ENCODE data around the gene PPDPF. TPM values are rescaled to one million over a fixed set of nuclear protein-coding genes. Genes with fewer than 3 reads are reported as not detected.

Gene PPDPF
- total RNA-seq, 2 experiments from 2014 or later: 163 to 166 TPM

GRCh38 chr20:63486300-63486855 is 34.2 kb upstream of the PPDPF start:
- POLR2A ChIA-PET: no interaction called here
- CTCF ChIA-PET: no interaction called here

DNA sequence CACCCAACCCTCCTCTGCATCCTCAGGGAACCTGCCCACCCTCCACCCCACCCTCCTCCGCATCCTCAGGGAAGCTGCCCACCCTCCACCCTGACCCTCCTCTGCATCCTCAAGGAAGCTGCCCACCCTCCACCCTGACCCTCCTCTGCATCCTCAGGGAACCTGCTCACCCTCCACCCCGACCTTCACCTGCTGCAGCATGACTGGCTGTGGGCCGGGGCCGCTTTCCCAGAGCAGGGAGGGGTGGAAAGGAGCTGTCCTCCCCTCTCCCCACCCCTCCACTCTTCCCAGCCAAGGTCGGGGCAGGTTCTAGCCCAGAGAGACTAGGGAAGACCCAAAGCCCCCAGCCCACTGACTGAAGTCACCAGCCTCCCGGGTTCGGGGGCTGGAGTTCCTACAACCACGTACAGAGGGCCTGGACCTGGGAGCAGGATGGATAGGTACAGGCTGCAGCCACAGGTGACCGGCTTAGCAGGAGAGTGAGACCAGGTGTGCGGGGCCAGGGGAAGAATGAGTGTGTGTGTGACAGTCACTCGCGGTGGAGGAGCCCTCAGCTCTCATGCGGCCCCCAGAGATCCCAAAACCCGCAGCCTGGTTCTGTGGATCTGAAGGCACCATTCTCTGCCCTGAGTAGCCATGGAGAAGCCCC is 33.3 kb upstream of the PPDPF start:
- POLR2A ChIA-PET: no interaction called here

DNA sequence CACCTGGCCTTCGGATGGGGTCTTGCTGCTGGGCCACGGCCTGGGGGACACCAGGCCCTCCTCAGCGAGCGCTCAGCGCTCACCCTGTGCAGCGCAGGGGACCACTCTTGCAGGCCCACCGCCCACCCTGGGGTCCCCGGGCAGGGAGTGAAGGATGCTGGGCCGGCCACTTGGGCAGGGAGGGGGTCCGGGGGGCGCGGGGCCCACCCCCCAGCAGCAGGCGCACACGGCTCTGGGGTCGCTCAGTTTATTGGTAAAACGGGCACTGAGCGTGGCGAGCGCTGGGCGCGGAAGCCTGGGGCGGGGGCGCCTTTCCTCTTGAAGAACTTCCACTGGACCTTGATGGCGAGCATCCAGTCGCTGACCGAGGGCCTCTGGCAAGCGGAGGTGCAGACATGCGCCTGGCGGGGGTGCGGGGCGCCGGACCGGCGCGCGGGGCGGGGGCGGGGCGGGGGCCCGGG is 32.8 kb upstream of the PPDPF start:
- POLR2A ChIA-PET: no interaction called here
- CTCF ChIA-PET: no interaction called here

More for the DNA sequence above, 33.3 kb upstream of the PPDPF start:
- CTCF ChIA-PET: no interaction called here

- CTCF ChIA-PET: no interaction called here
- POLR2A ChIA-PET: no interaction called here
Observed at GRCh38 chr20:63488315-63489251, 32.0 kb upstream of the PPDPF start.

DNA sequence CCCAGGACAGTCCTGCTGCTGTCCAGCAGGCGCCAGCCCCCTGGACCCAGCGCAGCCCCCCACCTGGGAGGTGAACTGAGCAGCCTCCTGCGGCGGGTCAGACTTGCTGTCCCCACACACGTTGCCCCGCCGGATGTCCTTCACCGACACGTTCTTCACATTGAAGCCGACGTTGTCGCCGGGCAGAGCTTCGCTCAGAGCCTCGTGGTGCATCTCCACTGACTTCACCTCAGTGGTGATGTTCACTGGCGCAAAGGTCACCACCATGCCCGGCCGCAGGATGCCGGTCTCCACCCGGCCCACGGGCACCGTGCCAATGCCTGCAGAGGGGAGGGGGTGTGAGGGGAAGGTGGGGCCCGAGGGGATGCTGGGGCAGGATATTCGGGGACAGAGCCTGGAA is 30.1 kb upstream of the PPDPF start:
- POLR2A ChIA-PET: no interaction called here
- CTCF ChIA-PET: no interaction called here

DNA sequence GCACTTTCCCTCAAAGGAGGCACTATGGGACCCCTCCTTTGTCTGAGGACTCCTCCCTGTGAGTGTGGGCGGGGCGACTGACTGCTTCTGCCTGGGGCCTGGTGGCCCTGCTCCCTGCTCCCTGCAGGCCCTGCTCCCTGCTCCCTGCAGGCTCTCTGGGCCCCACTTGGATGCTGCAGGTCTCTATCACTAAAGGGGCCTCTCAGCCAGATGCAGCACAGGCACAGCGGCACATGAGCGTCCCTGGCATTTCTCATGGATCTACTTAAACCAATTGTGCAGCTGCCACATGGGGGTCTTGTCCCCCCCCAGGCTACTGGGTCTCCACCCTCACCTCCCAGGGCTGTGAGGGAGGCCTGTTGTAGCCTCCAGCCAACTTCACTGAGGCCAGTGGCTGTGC is 29.5 kb upstream of the PPDPF start:
- CTCF ChIA-PET: no interaction called here
- POLR2A ChIA-PET: no interaction called here

DNA sequence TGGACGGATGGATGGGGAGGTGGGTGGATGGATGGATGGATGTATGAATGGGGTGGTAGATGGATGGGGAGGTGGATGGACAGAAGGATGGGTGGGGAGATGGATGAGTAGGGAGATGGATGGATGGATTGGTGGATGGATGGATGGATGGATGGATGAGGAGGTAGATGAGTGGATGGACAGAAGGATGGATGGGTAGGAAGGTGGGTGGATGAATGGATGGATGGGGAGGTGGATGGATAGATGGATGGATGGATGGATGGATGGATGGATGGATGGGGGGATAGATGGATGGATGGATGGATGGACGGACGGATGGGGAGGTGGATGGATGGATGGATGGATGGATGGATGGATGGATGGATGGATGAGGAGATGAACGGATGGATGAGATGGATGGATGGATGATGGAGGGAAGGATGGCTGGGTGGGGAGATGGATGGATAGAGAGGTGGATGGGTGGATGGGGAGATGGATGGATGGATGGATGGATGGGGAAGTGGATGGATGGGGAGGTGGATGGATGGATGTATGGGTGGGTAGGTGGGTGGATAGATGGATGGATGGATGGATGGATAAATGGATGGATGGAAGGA is 28.8 kb upstream of the PPDPF start:
- POLR2A ChIA-PET: no interaction called here

DNA sequence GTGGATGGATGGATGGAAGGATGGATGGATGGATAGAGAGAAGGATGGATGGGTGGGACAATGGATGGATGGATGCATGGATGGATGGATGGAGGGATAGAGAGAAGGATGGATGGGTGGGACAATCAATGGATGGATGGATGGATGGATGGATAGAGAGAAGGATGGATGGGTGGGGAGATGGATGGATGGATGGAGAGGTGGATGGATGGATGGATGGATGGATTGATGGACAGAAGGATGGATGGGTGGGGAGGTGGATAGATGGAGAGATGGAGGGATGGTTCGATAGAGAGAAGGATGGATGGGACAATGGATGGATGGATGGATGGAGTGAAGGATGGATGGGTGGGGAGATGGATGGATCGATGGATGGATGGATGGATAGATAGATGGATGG is 28.0 kb upstream of the PPDPF start:
- POLR2A ChIA-PET: no interaction called here

More for the DNA sequence above, 28.8 kb upstream of the PPDPF start:
- CTCF ChIA-PET: no interaction called here

DNA sequence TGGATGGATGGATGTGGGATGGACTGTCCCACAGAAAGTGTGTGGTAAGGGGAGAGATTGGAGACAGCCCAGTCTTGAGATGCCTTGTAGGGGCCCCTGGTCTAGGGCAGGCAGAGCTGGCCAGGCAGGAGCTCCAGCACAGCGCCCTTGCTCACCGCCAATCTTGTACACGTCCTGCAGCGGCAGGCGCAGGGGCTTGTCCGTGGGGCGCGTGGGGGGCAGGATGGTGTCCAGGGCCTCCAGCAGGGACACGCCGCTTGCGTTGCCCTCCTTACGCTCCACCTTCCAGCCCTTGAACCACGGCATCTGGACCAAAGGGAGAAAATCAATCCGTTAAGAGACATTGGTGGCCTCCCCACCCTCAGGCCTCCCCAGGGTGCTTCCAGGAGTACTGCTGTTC is 27.6 kb upstream of the PPDPF start:
- CTCF ChIA-PET: interaction anchor here (0.9 kb wide), 1 partner anchor 10 kb away, joined by 3 read pairs; no protein-coding TSS in a partner anchor
- POLR2A ChIA-PET: no interaction called here

More for the DNA sequence above, 28.0 kb upstream of the PPDPF start:
- CTCF ChIA-PET: no interaction called here

GRCh38 chr20:63493563-63494020 is 27.0 kb upstream of the PPDPF start:
- CTCF ChIA-PET: interaction anchor here (0.9 kb wide), 1 partner anchor 9 kb away, joined by 3 read pairs; no protein-coding TSS in a partner anchor
- POLR2A ChIA-PET: no interaction called here

GRCh38 chr20:63494084-63494419 is 26.5 kb upstream of the PPDPF start:
- CTCF ChIA-PET: interaction anchor here (0.9 to 1.0 kb wide), 2 partner anchors 9 to 24 kb away, joined by 3 read pairs; no protein-coding TSS in a partner anchor
- POLR2A ChIA-PET: no interaction called here

GRCh38 chr20:63494420-63495166 is 26.0 kb upstream of the PPDPF start:
- CTCF ChIA-PET: interaction anchor here (1.0 kb wide), 1 partner anchor 24 kb away, joined by 3 read pairs; no protein-coding TSS in a partner anchor
- POLR2A ChIA-PET: no interaction called here

DNA sequence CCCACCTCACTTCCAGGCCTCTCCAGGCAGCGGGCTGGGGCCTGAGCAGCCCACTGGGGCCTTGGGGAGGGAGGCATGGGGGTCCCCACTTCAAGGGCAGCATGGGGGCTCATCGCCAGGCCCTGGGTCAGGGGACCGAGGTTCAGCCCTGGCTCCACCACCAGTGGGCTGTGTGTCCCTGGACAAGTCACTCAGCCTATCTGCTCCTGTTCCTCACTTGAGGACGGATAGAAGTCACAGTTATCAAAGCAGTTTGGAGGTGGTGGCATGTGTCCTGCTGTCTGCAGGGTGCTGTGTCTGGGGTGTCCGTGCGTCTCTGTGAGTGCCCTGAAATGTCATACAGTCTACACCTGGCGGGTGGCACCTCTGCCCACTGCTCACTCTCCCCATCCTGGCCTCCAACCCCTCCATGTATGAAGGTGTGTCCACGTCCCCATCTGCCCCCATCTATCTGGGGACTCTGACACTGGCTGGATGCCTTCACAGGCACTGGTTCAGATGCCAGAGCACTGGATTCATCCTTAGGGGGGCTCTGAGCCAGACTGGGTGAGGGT is 25.3 kb upstream of the PPDPF start:
- ChIA-PET POLR2A (no interaction called here), CTCF (interaction anchor here (1.0 to 3.0 kb wide), 7 partner anchors 10 to 370 kb away, joined by 3 to 23 read pairs (median 7); partner anchors contain the start of genes PPDPF, PTK6 and TPD52L2)

GRCh38 chr20:63495741-63496595 is 24.6 kb upstream of the PPDPF start:
- POLR2A ChIA-PET: interaction anchor here (1.1 to 2.6 kb wide), 2 partner anchors 25 to 26 kb away, joined by 3 to 9 read pairs; partner anchors contain the start of gene PPDPF
- CTCF ChIA-PET: interaction anchor here (0.6 to 3.0 kb wide), 24 partner anchors 9 to 538 kb away, joined by 3 to 23 read pairs (median 4); partner anchors contain the start of genes PPDPF, PTK6, TPD52L2 and UCKL1

DNA sequence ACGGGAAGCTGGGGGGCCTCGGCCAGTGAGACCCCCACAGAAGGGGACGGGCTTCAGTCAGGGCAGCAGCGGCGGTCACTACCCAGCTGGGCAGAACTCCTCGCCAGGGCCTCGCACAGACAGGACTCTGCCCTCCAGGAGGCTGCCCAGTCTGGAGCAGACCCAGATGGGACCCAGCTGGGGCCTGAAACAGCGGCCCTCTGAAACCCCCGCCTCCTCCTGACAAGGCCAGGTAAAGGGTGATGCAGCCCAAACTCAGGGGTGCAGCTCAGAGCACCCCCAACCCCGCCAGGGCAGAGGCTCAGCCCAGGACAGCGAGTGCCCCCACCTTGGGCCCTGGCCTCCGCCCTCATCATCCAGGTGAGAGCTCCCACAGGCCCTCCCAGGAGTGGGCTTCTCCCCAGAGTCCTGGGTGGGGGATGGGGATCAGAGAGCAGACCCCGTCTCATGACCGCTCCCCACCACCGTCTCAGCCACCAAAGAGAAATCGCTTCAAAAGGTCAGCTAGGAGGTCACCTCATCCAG is 23.9 kb upstream of the PPDPF start:
- POLR2A ChIA-PET: interaction anchor here (1.1 to 2.6 kb wide), 2 partner anchors 24 to 26 kb away, joined by 3 to 9 read pairs; partner anchors contain the start of gene PPDPF
- CTCF ChIA-PET: interaction anchor here (0.6 to 3.0 kb wide), 24 partner anchors 9 to 537 kb away, joined by 3 to 23 read pairs (median 4); partner anchors contain the start of genes PPDPF, PTK6, TPD52L2 and UCKL1

- ChIA-PET CTCF (interaction anchor here (0.6 to 3.0 kb wide), 11 partner anchors 11 to 459 kb away, joined by 3 to 23 read pairs (median 4); partner anchors contain the start of genes PPDPF, PTK6, TPD52L2 and UCKL1), POLR2A (interaction anchor here (1.1 to 2.6 kb wide), 2 partner anchors 24 to 25 kb away, joined by 3 to 9 read pairs; partner anchors contain the start of gene PPDPF)
Observed at GRCh38 chr20:63497138-63497945, 23.2 kb upstream of the PPDPF start.
